Measurements from ENCODE around the gene MYO9B.

DNA sequence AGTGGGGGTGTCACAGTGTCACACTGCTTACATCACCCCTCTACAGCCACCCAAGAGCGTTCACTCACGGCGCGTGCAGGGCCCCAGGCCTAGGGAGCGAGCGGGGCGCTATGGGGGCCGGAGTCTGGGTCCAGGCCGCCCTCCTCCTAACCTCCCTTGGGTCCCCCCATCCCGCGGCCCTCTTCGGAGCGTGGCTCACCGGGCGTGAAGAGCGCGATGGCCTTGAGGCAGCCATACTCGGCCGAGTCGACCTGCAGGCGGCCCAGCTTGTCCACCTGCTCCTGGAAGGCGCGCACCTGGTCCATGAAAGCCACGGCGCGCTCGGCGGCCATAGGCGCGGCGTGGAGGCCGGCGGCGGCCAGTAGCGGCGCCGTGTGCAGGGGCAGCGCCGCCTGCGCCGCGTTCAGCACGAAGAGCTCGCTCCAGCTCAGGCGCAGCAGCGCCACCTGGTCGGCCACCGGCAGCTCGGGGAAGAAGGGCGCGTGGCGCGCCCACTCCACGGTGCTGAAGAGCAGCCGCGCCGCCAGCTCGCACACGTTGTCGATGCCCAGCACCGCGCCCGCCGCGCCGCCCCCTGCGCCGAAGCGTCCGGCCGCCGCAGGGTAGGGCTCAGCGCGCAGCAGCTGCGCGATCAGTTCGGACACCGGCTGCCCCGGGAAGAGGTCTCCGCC, 159.9 kb downstream of the MYO9B start:
- TF ChIP-seq JUN (CRISPR knock-in tag; IDR thresholded peaks at IDR 0.05) (no peak), MAX (IDR thresholded peaks at IDR 0.05) (no peak)
- TF ChIP-seq, protein P1, sequence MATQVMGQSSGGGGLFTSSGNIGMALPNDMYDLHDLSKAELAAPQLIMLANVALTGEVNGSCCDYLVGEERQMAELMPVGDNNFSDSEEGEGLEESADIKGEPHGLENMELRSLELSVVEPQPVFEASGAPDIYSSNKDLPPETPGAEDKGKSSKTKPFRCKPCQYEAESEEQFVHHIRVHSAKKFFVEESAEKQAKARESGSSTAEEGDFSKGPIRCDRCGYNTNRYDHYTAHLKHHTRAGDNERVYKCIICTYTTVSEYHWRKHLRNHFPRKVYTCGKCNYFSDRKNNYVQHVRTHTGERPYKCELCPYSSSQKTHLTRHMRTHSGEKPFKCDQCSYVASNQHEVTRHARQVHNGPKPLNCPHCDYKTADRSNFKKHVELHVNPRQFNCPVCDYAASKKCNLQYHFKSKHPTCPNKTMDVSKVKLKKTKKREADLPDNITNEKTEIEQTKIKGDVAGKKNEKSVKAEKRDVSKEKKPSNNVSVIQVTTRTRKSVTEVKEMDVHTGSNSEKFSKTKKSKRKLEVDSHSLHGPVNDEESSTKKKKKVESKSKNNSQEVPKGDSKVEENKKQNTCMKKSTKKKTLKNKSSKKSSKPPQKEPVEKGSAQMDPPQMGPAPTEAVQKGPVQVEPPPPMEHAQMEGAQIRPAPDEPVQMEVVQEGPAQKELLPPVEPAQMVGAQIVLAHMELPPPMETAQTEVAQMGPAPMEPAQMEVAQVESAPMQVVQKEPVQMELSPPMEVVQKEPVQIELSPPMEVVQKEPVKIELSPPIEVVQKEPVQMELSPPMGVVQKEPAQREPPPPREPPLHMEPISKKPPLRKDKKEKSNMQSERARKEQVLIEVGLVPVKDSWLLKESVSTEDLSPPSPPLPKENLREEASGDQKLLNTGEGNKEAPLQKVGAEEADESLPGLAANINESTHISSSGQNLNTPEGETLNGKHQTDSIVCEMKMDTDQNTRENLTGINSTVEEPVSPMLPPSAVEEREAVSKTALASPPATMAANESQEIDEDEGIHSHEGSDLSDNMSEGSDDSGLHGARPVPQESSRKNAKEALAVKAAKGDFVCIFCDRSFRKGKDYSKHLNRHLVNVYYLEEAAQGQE (IDR thresholded peaks at IDR 0.05; ENCODE audit: borderline replicate concordance in 1 of 2, low read depth in 1 of 2, low read length in 2 of 2), result no peak
- TF ChIP-seq, protein P2, sequence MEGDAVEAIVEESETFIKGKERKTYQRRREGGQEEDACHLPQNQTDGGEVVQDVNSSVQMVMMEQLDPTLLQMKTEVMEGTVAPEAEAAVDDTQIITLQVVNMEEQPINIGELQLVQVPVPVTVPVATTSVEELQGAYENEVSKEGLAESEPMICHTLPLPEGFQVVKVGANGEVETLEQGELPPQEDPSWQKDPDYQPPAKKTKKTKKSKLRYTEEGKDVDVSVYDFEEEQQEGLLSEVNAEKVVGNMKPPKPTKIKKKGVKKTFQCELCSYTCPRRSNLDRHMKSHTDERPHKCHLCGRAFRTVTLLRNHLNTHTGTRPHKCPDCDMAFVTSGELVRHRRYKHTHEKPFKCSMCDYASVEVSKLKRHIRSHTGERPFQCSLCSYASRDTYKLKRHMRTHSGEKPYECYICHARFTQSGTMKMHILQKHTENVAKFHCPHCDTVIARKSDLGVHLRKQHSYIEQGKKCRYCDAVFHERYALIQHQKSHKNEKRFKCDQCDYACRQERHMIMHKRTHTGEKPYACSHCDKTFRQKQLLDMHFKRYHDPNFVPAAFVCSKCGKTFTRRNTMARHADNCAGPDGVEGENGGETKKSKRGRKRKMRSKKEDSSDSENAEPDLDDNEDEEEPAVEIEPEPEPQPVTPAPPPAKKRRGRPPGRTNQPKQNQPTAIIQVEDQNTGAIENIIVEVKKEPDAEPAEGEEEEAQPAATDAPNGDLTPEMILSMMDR (CRISPR knock-in tag; IDR thresholded peaks at IDR 0.05), result no peak
